Stimulated activated CD8-positive, alpha-beta memory T cell treated with anti-CD3 and anti-CD28 coated beads, Interleukin-4, amount 100 ng/mL, for 24 hours (primary cell): Measurements from ENCODE around the gene LINC00632.

Experiments used
- DNase-seq: peaks from one replicate; pipeline ENCODE4 v3.0.0-alpha.2; 2020; ENCODE audit warnings: low read depth

LINC00632 gene

GRCh38 chrX:140765043-140765784, 55.7 kb downstream of the LINC00632 start:
- DNase-seq: no peak

- DNase-seq: peak; percentile 26
Measured at GRCh38 chrX:140766024-140766611, 56.6 kb downstream of the LINC00632 start.

- no peak for DNase-seq
Measured at GRCh38 chrX:140767646-140768045, 58.1 kb downstream of the LINC00632 start.

- no peak for DNase-seq
Measured at GRCh38 chrX:140775211-140775610, 65.7 kb downstream of the LINC00632 start.

GRCh38 chrX:140776320-140776719, 66.8 kb downstream of the LINC00632 start:
- no peak for DNase-seq

- DNase-seq: no peak
Measured at GRCh38 chrX:140794642-140795041, 85.1 kb downstream of the LINC00632 start.

- DNase-seq: no peak
Measured at GRCh38 chrX:140799216-140799615, 89.7 kb downstream of the LINC00632 start.

GRCh38 chrX:140804292-140804691, 94.7 kb downstream of the LINC00632 start:
- no peak for DNase-seq

GRCh38 chrX:140815868-140816267, 106.3 kb downstream of the LINC00632 start:
- DNase-seq: no peak

- no peak for DNase-seq
Measured at GRCh38 chrX:140817943-140818342, 108.4 kb downstream of the LINC00632 start.

- DNase-seq: no peak
Measured at GRCh38 chrX:140821280-140821679, 111.7 kb downstream of the LINC00632 start.

- no peak for DNase-seq
Measured at GRCh38 chrX:140822184-140822583, 112.6 kb downstream of the LINC00632 start.

- DNase-seq: no peak
Measured at GRCh38 chrX:140822861-140823260, 113.3 kb downstream of the LINC00632 start.

GRCh38 chrX:140836874-140837273, 127.3 kb downstream of the LINC00632 start:
- DNase-seq: no peak
